G401.6 (cell line): Measurements from ENCODE around the gene SCYL2.
"Not testable (repeated sequence)": the region's sequence is repeated elsewhere in the genome, so short reads cannot be mapped to it uniquely, and the experiment has no call there.

Experiments used
- FAIRE-seq: peaks from 2 replicates; lab custom pipeline; 2012; peaks lifted over from hg19 to GRCh38; lab: Jason Lieb, UNC

Gene SCYL2

DNA sequence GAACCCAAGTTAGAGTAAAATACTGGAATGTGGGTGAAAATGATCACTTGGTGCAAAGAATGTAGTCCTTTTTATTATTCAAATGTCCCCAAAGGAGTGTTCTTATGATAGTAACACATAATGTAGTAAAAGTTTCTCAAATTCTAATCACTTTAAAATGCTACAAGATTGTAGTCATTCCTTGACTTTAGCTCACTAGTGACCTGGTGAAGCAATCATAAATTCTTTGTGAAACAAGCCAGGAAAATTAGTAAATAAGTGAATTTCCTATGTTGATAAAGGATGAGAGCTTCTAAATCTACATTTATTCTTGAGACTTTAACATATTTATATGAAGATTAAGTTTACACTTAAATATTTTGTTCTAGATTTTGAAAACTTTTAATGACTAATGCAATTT lies 59.2 kb downstream of the SCYL2 start:
- no peak for FAIRE-seq

DNA sequence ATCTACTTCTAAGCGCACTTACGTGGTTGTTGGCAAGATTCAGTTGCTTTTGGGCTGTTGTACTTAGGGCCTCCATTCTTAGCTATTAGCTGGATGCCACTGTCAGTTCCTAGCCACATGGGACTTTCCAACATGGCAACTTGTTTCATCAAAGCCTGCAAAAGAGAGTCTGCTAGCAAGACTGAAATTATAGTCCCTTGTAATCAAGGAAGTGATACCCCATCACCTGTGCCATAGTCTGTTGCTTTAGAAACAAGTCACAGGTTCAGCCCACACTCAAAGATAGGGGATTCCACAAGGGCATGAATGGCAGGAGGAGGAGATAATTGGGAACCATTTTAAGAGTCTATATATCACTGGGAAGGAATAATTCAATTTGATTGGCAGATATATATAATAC lies 62.8 kb downstream of the SCYL2 start:
- FAIRE-seq = no peak

DNA sequence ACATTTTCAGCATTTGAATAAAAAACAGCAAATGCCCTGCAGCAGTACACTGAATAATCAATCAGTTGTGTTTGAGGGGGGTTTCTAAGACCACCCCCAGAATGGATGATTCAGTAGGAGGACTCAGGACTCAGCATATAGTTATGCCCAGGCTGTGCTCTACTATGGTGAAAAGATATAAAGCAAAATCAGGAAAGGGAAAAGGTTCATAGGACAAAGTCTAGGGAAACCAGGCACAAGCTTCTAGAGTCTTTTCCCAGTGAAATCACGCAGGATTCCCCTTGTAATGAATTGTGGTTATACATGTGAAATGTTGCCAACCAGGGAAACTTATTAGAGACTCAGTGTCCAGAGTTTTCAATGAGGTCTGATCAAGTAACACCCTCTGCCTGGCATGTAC lies 64.9 kb downstream of the SCYL2 start:
- FAIRE-seq = no peak

DNA sequence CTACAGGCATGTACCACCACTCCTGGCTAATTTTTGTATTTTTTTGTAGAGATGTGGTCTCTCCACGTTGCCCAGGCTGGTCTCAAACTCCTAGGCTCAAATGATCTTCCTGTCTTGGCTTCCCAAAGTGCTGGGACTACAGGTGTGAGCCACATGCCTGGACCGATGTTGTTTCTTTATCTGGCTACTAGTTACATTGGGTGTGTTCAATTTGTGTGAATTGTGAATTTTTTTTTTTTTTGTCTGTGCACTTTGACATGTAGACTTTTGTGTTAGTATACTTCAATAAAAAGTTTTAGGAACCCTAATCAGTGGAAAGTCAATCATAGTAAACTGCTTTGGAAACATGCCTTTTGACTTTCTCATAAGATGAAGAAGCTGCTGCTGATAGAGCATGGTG lies 65.9 kb downstream of the SCYL2 start:
- no peak for FAIRE-seq

DNA sequence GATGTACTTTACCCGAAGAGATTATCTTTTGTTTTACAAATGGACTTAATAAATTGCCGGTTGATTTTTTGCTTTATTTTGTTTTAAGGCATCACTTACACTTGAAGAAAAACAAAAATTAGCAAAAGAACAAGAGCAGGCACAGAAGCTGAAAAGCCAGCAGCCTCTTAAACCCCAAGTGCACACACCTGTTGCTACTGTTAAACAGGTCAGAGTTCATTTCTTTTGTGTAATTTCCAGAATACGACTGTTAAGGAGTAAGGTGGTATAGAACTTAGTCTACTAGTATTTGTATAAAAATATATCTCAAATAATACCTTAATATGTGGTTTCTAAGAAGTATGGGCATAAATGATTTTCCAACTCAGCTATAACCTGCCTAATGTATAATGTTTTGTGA lies 70.3 kb downstream of the SCYL2 start:
- peak; percentile 61 for FAIRE-seq

DNA sequence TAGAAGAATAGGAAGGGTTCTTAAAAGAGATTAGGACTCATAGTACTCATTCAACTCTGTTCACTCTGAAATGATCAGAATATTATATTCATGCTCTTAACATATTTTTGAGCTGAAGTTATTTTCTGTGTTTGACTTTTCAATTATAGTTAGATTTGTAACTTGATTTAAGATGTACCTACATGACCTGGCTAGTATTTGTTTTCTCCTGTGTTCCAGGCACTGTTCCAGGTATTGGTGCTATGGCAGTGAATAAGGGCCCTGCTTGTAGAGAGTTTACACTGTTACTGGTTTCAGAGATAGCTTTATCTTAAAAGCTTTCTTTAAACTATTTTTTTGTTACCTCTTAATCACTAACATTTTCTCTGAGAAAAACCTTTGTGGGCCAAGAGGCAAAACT lies 70.8 kb downstream of the SCYL2 start:
- FAIRE-seq = no peak

DNA sequence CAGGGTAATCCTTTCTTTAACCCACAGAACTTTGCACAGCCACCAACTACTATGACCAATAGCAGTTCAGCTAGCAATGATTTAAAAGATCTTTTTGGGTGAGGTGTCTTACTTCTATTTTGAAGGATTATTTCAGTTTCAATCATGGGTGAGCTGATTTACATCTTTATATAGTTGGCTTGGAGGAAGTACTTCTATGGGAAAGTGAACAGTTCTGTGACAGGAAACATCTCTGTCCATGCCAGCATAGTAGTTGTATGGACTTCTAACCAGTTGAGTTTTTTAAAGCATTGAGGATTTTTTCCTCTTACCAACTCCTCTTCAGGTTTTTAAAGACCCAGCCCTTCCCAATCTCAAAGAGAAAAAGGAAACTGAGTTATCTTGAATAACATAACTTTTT lies 72.1 kb downstream of the SCYL2 start:
- FAIRE-seq = no peak

DNA sequence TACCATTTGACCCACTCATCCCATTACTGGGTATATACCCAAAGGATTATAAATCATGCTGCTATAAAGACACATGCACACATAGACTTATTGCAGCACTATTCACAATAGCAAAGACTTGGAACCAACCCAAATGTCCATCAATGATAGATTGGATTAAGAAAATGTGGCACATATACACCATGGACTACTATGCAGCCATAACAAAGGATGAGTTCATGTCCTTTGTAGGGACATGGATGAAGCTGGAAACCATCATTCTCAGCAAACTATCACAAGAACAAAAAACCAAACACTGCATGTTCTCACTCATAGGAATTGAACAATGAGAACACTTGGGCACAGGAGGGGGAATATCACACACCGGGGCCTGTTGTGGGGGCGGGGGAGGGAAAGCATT lies 75.9 kb downstream of the SCYL2 start:
- FAIRE-seq = not testable (repeated sequence)

DNA sequence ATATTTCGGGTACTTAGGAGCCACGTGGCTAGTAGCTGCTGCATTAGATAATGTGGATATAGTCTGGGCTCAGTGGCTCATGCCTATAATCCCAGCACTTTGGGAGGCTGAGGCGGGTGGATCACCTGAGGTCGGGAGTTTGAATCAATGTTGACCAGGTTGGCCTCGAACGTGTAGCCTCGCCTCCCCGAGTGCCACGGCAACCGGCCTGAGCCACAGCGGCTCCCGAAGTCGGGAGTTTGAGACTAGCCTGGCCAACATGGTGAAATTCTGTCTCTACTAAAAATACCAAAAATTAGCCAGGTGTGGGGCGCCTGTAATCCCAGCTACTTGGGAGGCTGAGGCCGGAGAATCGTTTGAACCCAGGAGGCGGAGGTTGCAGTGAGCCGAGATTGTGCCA lies 77.4 kb downstream of the SCYL2 start:
- FAIRE-seq = not testable (repeated sequence)

DNA sequence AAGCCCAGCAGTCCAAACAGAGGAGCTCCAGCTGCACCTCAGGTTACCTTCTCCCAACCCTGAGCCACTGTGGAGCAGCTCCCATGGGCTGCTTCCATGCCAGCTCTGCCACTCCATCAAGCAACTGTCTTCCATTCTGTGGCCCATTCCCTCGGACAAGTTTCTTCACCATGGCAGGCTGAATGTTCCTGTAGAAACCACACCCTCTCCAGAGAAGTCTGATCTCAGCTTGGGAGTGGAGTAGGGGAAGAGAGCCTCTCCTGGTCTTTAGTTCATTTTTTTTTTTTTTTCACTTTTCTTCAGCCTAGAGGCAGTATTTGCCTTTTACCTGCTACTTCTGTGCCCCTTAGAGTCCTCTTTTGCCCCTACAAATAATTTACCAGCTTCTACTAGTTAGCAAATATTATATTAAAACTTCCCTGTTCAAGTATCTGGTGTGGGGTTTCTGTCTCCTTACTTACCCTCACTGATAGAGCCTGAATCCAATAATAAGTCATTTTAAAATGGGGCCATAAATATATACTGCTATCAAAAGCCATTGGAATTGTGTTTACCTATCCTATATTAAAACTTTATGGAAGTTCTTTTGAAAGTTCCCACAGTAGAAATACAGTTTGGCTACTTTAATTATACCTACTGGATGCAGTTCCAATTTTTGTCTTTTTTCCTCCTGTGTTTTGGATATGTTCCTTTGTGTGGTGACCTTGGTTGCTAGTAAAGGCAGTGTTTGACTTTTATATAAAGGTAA lies 78.2 kb downstream of the SCYL2 start:
- FAIRE-seq = no peak

DNA sequence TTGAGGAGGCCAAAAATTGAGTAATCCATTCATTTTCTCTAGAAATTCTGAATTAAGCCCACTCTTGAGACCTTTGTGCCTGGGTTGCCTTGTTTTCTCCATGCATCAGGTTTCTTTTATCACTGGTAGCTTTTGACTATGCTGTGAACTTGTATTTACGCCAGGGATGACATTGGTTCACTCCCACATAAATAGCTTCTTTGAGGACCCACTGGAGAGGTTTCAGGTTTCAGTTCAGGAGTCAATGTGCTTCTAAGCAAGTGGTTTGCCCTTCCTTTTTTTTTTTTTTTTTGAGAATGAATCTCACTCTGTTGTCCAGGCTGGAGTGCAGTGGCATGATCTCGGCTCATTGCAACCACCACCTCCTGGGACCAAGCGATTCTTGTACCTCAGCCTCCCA lies 79.7 kb downstream of the SCYL2 start:
- no peak for FAIRE-seq

DNA sequence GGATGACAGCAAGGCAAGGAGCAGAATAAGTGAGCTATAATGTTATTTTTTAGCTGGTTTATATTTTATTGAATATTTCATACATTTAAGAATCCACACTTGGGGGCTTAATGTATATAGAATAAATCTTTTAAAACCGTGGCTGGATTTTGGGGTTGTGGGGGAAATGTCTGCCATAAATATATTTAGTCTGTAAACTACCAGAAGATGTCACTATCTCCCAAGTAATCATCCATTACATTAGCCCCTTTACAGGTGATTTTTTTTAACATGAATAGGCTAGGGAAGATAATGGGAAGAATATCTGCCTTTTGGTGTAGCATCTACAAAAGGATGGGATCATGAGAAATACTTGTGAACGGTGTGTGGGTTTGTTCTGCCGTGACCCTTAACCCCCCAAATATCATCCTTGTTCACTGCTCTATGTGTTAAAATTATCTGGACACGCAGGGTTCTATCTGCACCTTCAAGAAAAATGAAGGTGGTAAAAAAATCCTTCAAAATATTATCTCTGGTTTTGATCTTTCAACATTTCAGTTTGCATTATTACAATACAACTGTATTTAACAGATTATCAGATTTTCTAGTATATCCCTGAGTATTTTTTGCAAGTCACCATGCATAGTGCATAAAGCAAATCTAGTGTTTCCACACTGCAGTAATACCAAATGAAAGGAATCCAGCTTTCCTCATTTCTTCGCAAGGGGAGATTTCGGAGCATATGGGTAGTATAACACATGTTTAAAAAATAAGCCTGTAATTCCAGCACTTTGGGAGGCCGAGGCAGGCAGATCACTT lies 81.9 kb downstream of the SCYL2 start:
- FAIRE-seq = no peak

DNA sequence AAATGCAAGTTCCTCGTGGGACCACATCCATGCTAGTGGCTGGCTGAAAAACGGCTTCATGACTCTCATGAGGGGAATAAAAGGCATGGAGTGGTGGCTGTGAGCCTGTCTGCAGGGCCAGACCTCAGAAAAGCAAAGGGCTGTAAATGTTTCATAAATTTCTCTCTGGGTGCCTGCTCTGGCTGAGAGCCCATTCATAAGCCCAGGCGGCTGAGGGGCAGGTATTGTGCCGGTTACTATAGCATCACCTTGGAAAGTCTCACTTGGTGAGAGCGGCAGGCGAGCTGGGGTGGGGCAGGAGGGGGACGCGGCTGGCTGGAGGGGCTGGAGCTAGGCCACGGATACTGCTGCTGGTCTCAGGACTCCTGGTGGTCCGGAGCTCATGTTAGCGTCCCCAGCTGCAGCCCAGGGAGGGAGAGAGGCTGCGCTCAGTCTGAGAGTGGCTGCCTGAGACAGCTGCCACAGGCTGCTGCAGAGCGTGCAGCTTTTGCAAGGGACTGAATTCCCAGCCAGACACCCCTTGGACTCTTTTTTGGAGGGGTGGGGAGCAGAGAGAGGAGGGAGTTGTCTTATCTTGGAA lies 89.8 kb downstream of the SCYL2 start, which contains the start of gene SLC17A8:
SLC17A8 (plus strand) TSS at position 431 of the 580 bp plus-strand sequence. CDS start 318 bp downstream, outside the sequence.
- no peak for FAIRE-seq

DNA sequence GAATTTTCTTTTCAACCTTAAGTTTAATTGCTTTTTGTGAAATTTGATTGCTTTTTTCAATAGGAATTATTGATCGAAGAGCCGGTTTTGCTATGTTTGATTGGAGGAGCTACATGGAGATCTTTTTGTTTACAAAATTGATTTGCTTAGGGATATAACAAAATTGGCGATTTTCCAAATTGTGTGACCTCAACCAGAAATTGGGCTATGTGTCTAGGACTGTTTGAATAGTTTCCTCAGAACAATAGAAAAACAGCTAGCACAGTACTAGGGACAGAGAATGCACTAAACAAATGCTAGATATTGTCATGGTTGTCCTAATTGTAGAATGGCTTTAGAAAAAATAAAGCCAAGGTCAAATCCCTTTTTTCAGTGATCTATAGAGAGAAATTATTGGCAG lies 92.3 kb downstream of the SCYL2 start:
- FAIRE-seq = no peak

DNA sequence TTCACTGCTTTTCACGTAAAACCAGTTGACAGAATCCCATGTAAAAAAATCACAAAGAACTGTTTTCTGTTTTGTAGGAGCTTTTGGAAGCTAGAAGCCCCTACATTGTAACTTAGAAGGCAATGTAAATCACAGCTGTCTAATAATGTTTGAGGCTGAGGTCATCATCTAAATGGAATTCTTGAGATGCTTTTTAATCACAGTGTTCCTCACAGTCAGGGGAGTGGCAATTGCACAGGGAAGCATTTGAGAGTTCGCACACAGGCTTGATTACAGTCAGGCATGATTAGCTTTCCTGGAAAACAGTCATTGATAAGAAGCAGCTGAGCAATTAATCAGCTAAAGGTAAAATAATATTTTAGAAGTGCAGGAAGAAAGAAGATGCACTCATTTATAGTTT lies 92.8 kb downstream of the SCYL2 start:
- no peak for FAIRE-seq

DNA sequence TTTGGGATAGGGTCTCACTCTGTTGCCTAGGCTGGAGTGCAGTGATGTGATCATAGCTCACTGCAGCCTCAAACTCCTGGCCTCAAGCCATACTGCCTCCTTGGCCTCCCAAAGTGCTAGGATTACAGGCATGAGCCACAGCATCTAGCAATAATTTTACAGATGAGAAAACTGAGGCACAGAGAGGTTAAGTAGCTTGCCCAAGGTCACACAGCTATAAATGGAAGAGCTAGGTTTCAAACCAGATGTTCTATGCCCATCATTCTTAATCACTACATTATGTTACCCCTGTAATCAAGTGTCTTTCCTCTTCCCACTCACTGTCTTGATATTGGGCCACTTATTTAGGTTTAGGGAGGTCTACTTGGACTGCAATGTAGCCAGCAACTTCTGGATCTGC lies 93.5 kb downstream of the SCYL2 start:
- no peak for FAIRE-seq

DNA sequence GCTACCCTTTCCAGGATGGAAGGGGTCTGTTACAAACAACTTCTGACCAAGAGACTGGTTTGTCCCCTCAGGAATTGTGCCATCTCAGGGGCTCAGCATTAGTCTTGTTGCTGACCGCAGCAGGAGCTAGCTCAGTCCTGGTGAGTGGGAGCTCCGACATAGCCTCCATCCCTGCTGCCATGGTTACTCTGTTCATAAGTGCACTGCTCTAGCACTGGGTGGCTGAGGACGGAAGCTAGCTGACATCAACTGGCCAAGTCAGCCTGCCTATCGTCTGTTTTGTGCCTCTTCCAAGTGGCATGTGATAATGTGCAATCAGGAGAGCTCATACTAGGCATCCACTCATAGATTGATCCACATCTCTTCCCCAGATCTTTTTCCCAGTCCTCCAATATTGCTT lies 97.3 kb downstream of the SCYL2 start:
- no peak for FAIRE-seq

DNA sequence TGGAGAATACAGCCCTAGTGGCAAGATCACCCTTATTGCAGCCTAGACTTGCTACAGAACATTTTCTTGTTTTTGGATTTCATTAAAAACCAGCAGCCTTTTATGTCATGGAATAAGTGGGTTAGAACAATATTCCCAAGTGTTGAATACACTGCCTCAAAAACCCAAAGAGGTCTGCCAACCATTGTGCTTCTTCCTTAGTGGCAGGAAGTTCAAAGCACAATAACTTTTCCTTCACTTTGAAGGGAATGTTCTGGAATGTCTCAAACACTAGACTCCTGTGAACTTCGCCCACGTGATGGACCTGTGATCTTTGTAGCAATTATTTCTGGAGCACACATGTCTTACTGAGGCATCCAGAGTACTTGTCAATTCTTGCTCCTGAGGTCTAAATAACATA lies 98.4 kb downstream of the SCYL2 start:
- no peak for FAIRE-seq

DNA sequence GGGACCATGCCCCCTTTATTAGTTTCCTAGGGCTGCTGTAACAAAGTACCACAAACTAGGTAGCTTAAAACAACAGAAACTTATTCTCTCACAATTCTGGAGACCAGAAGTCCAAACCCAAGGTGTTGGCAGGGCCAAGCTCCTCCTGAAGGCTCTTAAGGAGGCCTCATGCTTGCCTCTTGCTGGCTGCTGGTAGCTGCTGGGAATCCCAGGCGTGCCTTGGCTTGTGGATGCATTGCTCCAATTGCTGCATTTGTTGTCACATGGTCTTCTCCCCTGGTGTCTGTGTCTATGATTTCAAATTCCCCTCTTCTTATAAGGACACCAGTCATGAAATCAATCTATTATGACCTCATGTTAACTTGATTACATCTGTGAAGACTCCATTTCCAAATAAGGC lies 101.1 kb downstream of the SCYL2 start:
- no peak for FAIRE-seq

DNA sequence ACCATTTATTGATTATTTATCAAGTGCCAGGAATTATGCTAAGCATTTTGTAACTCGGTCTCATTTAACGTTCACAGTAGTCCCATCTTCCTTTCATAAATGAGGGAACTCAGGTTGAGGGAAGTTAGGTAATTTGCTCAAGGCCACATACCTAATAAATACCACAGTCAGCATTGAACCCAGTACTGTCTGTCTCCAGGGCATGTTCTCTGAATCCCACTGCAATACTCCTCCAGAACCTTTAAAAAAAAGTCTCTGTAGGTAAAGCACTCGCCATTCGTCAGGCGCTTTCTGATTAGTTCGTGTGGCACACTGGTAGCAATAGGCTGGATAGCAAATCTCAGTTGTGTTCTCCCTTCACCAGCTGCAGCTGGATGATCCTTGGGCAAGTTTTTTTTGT lies 104.2 kb downstream of the SCYL2 start:
- FAIRE-seq = no peak

DNA sequence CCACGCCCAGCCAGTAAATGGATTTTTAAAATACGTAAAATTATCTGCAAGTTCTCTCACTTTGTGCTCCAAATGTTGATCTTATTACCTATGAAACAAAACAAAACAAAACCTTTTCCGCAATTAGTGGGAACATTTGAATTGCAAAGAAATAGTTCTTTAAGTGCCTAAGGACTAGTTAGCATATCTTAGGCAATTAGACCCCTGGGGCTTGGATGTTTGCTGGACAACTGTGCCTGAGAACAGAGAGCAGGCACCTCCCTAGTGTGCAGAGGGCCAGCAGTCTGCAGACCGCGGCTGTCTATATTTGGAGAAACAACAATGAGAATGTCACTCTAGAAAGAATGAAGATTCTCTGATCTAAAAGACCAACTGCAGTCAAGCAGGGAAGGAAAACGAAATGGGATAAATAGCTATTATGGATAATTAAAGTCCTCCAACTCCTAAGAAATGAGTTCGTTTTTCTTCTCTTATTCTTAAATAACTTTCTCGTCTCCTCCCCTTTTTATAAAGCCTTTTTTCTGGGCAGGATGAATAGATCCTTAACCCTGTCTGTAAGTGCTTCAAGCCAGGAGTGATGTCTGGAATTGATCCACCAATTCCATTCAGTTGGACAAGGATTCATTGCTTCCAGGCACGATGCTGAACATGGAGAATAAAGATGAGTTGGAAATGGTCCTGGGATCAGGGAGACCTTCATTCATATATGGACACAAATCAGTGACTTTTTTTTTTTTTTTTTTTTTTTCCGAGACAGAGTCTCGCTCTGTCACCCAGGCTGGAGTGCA lies 106.1 kb downstream of the SCYL2 start:
- no peak for FAIRE-seq

DNA sequence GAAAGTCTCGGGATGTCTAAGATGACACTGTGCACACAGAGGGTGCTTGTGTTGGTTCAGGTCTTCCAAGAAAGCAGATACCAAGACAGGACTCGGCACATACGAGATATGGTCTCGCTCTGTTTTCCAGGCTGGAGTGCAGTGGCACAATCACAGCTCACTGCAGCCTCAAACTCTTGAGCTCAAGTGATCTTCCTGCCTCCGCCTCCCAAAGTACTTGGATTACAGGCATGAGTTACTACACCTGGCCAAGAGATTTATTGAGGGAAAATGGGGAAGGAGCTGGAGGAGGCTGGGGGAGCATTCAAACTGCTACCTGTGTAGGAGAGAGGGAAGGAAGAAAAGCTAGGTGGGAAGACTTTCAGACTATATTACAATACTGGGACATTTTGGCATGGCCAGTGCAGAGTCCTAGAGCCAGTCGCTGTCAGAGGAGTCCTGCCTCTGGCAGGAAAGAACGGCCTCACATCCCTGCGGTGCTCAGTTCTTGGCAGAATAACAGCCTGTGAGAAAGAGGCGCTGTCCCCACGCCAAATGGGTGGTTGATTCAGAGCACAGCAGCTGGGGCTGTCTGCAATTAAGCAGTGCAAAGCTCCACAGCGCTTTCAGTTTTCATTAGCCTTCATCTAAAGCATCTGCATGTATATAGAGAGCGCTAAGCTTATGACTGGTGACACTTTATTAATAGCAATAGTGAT lies 108.2 kb downstream of the SCYL2 start:
- no peak for FAIRE-seq
